Measurements from ENCODE around the gene ESRRG. TPM values are rescaled to one million over a fixed set of nuclear protein-coding genes. Genes with fewer than 3 reads are reported as not detected.

ESRRG gene
- total and polyA plus RNA-seq, 4 donors = 0.19 to 4.5 (median 1.3) TPM

DNA sequence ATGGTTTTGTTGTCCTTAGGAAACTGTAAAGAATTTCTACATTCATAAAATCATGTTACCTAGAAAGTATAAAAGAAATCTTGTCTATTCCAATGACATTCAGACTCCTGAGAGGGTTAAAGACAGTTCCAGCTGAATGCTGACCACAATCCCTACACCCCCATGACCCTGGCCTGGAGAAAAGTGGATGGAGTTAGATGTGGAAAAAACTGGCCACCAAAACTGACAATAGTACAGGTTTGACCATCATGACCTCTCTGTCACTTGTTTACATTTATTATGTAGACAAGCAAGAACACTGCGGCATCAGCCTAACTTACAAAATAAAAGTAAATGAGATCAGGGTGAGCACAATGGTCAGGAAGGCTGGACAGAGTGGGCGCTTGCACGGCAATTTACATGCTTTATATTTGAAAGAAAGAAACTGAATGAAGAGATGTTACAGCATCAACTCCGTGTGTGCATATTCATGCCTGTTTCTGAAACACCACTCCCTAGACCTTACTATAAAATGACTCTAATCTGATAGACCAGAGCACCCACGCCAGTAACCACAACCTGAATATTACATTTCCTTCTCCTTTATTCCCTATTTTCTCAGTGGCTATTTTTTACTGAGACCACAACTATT, 116.0 kb downstream of the ESRRG start:
- Histone ChIP-seq H3K4me1 (ENCODE audit: control insufficient read depth in 5 of 5, insufficient read depth in 5 of 5, low read length in 5 of 5) (peaks cover 0 to 3% (median 0%) of the 10 kb centered on the region in 5 donors), H3K36me3 (ENCODE audit: control insufficient read depth in 4 of 4, insufficient read depth in 4 of 4, low read length in 4 of 4) (no peaks in the 10 kb centered on the region), H3K9ac (ENCODE audit: insufficient read depth in 1 of 2, low read length in 2 of 2) (no peak overlapping the region), H3K27me3 (ENCODE audit: control insufficient read depth in 3 of 3, insufficient read depth in 3 of 3, low read length in 2 of 3) (no peaks in the 10 kb centered on the region), H3K4me3 (no peak overlapping the region), H3K27ac (ENCODE audit: low read depth in 1 of 2, low read length in 1 of 2) (no peak overlapping the region), H3K9me3 (ENCODE audit: control insufficient read depth in 4 of 4, insufficient read depth in 3 of 4, low read length in 3 of 4) (no peaks in the 10 kb centered on the region)
- TF ChIP-seq, protein P1, sequence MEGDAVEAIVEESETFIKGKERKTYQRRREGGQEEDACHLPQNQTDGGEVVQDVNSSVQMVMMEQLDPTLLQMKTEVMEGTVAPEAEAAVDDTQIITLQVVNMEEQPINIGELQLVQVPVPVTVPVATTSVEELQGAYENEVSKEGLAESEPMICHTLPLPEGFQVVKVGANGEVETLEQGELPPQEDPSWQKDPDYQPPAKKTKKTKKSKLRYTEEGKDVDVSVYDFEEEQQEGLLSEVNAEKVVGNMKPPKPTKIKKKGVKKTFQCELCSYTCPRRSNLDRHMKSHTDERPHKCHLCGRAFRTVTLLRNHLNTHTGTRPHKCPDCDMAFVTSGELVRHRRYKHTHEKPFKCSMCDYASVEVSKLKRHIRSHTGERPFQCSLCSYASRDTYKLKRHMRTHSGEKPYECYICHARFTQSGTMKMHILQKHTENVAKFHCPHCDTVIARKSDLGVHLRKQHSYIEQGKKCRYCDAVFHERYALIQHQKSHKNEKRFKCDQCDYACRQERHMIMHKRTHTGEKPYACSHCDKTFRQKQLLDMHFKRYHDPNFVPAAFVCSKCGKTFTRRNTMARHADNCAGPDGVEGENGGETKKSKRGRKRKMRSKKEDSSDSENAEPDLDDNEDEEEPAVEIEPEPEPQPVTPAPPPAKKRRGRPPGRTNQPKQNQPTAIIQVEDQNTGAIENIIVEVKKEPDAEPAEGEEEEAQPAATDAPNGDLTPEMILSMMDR (IDR thresholded peaks at IDR 0.05; ENCODE audit: control extremely low read depth, extremely low read depth) = no peak
- 36 to 59% methylated on average over 5 of the region's 5 CpGs for WGBS, 2 donors
- DNase-seq = no peak
- ATAC-seq (ENCODE audit: insufficient read depth, low FRiP score) = no peak

DNA sequence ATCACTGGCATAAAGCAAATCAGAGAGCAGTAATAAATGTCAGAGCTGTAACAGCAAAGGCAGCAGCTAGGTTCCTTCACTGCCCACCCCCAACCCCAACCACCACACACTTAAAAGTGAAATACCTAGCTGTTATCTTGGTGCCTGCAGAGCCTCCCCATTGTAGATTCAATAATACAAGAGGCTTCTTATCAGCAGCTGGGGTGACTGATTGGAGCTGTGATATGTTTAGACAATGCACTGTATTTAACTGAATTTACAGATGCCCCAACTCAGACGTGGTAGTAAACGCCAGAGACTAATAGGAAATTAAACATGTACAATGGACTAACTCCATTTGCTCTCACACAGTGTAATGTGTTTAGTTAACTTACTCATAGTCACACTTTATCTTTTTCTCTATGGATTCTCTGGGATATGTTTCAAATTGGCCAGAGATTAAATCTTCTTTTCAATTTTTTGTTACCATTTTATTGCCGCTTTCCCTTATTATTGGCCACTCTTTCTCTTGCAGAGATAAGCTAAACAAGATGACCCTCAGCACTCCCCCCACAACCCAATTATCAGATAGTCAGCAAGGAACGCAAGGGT, 117.1 kb downstream of the ESRRG start:
- no peak overlapping the region for H3K4me3 ChIP-seq
- no peaks in the 10 kb centered on the region for H3K27me3 ChIP-seq (ENCODE audit: control insufficient read depth in 3 of 3, insufficient read depth in 3 of 3, low read length in 2 of 3)
- WGBS, 2 donors = 59 to 74% methylated on average over 4 of the region's 4 CpGs
- no peak overlapping the region for H3K9ac ChIP-seq (ENCODE audit: insufficient read depth in 1 of 2, low read length in 2 of 2)
- H3K9me3 ChIP-seq (ENCODE audit: control insufficient read depth in 4 of 4, insufficient read depth in 3 of 4, low read length in 3 of 4) = no peaks in the 10 kb centered on the region
- no peaks in the 10 kb centered on the region for H3K36me3 ChIP-seq (ENCODE audit: control insufficient read depth in 4 of 4, insufficient read depth in 4 of 4, low read length in 4 of 4)
- TF ChIP-seq, protein P1 (IDR thresholded peaks at IDR 0.05; ENCODE audit: control extremely low read depth, extremely low read depth) = no peak
- H3K4me1 ChIP-seq (ENCODE audit: control insufficient read depth in 5 of 5, insufficient read depth in 5 of 5, low read length in 5 of 5) = peaks cover 0 to 3% (median 0%) of the 10 kb centered on the region in 5 donors
- DNase-seq (peak in 2 of 3 donors; percentile 10 to 18), ATAC-seq (ENCODE audit: insufficient read depth, low FRiP score) (no peak)
- H3K27ac ChIP-seq (ENCODE audit: low read depth in 1 of 2, low read length in 1 of 2) = no peak overlapping the region

DNA sequence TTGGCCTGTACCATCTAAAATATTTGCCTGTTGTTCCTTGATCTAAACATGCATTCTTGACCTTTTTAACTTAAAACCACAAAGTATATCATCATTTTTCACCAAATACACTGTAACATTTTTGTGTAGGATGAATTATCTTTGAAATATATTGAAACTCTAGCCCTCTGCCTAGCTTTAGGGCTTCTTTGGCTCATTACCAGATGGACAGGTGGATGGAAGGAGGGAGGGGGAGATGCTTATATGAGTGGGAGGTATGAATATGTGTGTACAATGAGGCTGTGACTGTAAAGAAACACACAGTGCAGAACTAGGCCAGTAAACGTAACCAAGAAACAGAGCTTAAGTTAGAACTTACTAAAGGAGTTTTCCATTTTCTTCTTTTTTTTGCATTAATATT, 118.5 kb downstream of the ESRRG start:
- DNase-seq = no peak
- ATAC-seq (ENCODE audit: insufficient read depth, low FRiP score) = no peak
- no peaks in the 10 kb centered on the region for H3K36me3 ChIP-seq (ENCODE audit: control insufficient read depth in 4 of 4, insufficient read depth in 4 of 4, low read length in 4 of 4)
- H3K27ac ChIP-seq (ENCODE audit: low read depth in 1 of 2, low read length in 1 of 2) = no peak overlapping the region
- TF ChIP-seq, protein P1 (IDR thresholded peaks at IDR 0.05; ENCODE audit: control extremely low read depth, extremely low read depth) = no peak
- no peak overlapping the region for H3K4me3 ChIP-seq
- H3K27me3 ChIP-seq (ENCODE audit: control insufficient read depth in 3 of 3, insufficient read depth in 3 of 3, low read length in 2 of 3) = no peaks in the 10 kb centered on the region
- H3K9ac ChIP-seq (ENCODE audit: insufficient read depth in 1 of 2, low read length in 2 of 2) = no peak overlapping the region
- H3K9me3 ChIP-seq (ENCODE audit: control insufficient read depth in 4 of 4, insufficient read depth in 3 of 4, low read length in 3 of 4) = no peaks in the 10 kb centered on the region
- 73 to 88% methylated on average over 1 of the region's 1 CpG for WGBS, 2 donors
- peaks cover 0 to 7% (median 2%) of the 10 kb centered on the region in 5 donors for H3K4me1 ChIP-seq (ENCODE audit: control insufficient read depth in 5 of 5, insufficient read depth in 5 of 5, low read length in 5 of 5)

Data from lung (tissue), 12 donors.